Activated CD4-positive, alpha-beta memory T cell treated with anti-CD3 and anti-CD28 coated beads, Interleukin-2, amount 10 ng/mL, durations not matched to agents 7 days and 5 days (primary cell): ENCODE measurements around the gene LAMB2. TPM values are rescaled to one million over a fixed set of nuclear protein-coding genes. Genes with fewer than 3 reads are reported as not detected.

Source experiments
- CTCF ChIA-PET: fragments of 350-600 bp; sonication (Branson Sonifier 250); formaldehyde crosslinking; loops from one replicate; lab custom pipeline; 2021; ENCODE audit warnings: antibody characterized with exemption, inconsistent platforms; lab: Charles Lee
- POLR2A ChIA-PET: fragments of 350-600 bp; sonication (Branson Sonifier 250); formaldehyde crosslinking; loops from one replicate; lab custom pipeline; 2021; ENCODE audit warnings: antibody characterized with exemption; lab: Charles Lee
- DNase-seq: peaks from one replicate; pipeline ENCODE4 v3.0.0-alpha.2; 2020
- H3K27ac Mint-ChIP-seq: one replicate; pipeline ENCODE4 v1.8.0; 2021; ENCODE audit warnings: mild to moderate bottlenecking, mixed read lengths
- H3K27me3 Mint-ChIP-seq: one replicate; pipeline ENCODE4 v1.8.0; 2021; ENCODE audit warnings: mixed read lengths
- H3K36me3 Mint-ChIP-seq: one replicate; pipeline ENCODE4 v1.8.0; 2021; ENCODE audit warnings: low read depth, mixed read lengths
- H3K4me1 Mint-ChIP-seq: one replicate; pipeline ENCODE4 v1.8.0; 2021; ENCODE audit warnings: mixed read lengths
- H3K4me3 Mint-ChIP-seq: one replicate; pipeline ENCODE4 v1.8.0; 2021; ENCODE audit warnings: mild to moderate bottlenecking, mixed read lengths
- H3K9me3 Mint-ChIP-seq: one replicate; pipeline ENCODE4 v1.8.0; 2021; ENCODE audit warnings: mixed read lengths
- total RNA-seq, 2 experiments: library from RNA; stranded (reverse); gene quantifications; one replicate each; pipeline ENCODE4 v1.2.3, GENCODE V29; 2021

Gene LAMB2
- total RNA-seq, 2 experiments from 2014 or later: not detected

DNA sequence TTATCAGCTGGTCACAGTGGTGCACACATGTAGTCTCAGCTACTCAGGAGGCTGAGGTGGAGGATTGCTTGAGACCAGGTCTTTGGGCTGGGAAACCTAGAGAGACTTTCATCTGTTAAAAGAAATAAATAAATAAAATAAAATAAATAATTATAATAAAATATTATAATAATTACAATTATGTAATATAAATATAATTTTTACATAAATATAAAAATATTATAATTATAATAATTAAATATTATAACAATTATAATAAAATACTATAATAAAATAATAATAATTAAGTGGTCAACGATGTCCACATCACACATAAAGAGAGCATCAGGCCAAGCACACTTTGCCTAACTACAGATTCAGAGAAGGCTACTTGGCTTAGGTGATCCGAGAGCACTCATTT is 53.6 kb downstream of the LAMB2 start:
- ChIA-PET POLR2A (interaction anchor here (0.8 to 1.3 kb wide), 2 partner anchors 14 to 50 kb away, joined by 3 to 7 read pairs; partner anchors contain the start of genes IMPDH2 and QRICH1), CTCF (interaction anchor here (0.7 kb wide), 1 partner anchor 122 kb away, joined by 4 read pairs; no protein-coding TSS in a partner anchor)
- Mint-ChIP-seq H3K4me1 (no peaks in the 10 kb centered on the region), H3K9me3 (no peaks in the 10 kb centered on the region), H3K4me3 (no peak overlapping the region), H3K27ac (no peak overlapping the region), H3K36me3 (peaks cover 31% of the 10 kb centered on the region), H3K27me3 (no peaks in the 10 kb centered on the region)
- DNase-seq: no peak

DNA sequence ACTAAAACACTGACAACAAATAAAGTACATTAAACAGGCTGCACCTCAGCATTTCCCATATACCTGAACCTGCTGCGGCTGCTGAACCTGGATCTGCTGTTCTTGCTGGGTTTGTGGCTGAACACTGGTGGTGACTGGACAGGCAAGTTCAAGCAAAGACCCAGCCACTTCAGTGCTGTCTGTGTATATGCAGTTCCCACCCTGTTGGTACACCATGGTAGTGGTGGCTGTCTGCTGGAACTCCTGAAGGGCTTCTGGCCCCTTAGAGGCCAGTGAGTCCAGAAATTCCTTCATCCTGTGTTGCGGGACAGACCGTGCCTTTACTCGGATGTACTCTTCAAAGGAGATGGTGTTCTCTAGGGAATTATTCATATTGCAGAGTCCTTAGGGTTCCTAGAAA is 56.2 kb downstream of the LAMB2 start:
- H3K36me3 Mint-ChIP-seq: peaks cover 46% of the 10 kb centered on the region
- H3K9me3 Mint-ChIP-seq: no peaks in the 10 kb centered on the region
- ChIA-PET POLR2A (interaction anchor here (1.0 kb wide), 1 partner anchor 18 kb away, joined by 4 read pairs; the partner anchor contains the start of gene QRICH1), CTCF (interaction anchor here (0.6 kb wide), 1 partner anchor 368 kb away, joined by 3 read pairs; no protein-coding TSS in a partner anchor)
- H3K4me3 Mint-ChIP-seq: no peak overlapping the region
- no peaks in the 10 kb centered on the region for H3K27me3 Mint-ChIP-seq
- no peaks in the 10 kb centered on the region for H3K4me1 Mint-ChIP-seq
- H3K27ac Mint-ChIP-seq: no peak overlapping the region
- DNase-seq: no peak

DNA sequence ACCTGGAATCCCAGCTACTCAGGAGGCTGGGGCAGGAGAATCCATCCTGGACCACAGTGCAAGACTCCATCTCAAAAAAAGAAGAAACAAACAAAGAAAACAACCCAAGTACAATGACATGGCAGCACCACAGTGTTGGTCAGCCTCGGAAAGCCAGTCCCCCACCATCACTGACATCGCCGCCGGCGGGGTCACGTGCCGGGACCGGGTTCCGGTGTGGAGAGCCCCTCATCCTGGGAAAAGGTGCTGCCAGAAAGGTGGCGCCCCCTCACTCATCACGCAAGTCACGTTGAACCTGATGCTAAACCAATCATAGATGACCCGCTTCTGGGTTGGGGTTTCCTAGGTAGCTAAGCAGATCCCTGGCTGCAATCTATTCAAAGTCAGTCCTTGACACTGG is 56.7 kb downstream of the LAMB2 start:
- peaks cover 49% of the 10 kb centered on the region for H3K36me3 Mint-ChIP-seq
- H3K4me1 Mint-ChIP-seq: no peaks in the 10 kb centered on the region
- no peak overlapping the region for H3K4me3 Mint-ChIP-seq
- H3K9me3 Mint-ChIP-seq: no peaks in the 10 kb centered on the region
- DNase-seq: no peak
- no peaks in the 10 kb centered on the region for H3K27me3 Mint-ChIP-seq
- H3K27ac Mint-ChIP-seq: no peak overlapping the region
- POLR2A ChIA-PET: no interaction called here
- CTCF ChIA-PET: interaction anchor here (0.6 kb wide), 1 partner anchor 369 kb away, joined by 3 read pairs; no protein-coding TSS in a partner anchor

Other genes starting within 250 kb of the LAMB2 start
- gene SLC25A20, start 234.2 kb downstream of the LAMB2 start, total RNA-seq: 10 to 100 TPM; 25.6 to 29.5 TPM
- gene ARIH2, start 214.2 kb downstream of the LAMB2 start, total RNA-seq: 100 to 1,000 TPM; 100 TPM
- gene P4HTM, start 142.8 kb downstream of the LAMB2 start, total RNA-seq: 10 to 100 TPM; 48.4 to 49.9 TPM
- 100 to 1,000 TPM; 135 to 148 TPM for gene WDR6, start 125.7 kb downstream of the LAMB2 start, total RNA-seq
- gene DALRD3, start 114.5 kb downstream of the LAMB2 start, total RNA-seq: 10 to 100 TPM; 21.6 to 24.5 TPM
- 100 to 1,000 TPM in 1 of 2 experiments, 10 to 100 TPM in 1; 98.1 to 108 TPM for gene NDUFAF3, start 110.9 kb downstream of the LAMB2 start, total RNA-seq
- gene IMPDH2, start 103.7 kb downstream of the LAMB2 start, total RNA-seq: 100 to 1,000 TPM; 131 to 133 TPM
- 100 to 1,000 TPM; 136 to 140 TPM for gene QRICH1, start 39.0 kb downstream of the LAMB2 start, total RNA-seq
- gene QARS1, start 28.3 kb downstream of the LAMB2 start, total RNA-seq: 100 to 1,000 TPM; 194 to 212 TPM
- gene USP19, start 12.2 kb downstream of the LAMB2 start, total RNA-seq: 10 to 100 TPM; 61.2 to 61.5 TPM
- 10 to 100 TPM; 19.9 to 20.9 TPM for gene CCDC71, start 33.3 kb upstream of the LAMB2 start, total RNA-seq
- 1 to 10 TPM; 1.2 to 1.4 TPM for gene KLHDC8B, start 38.5 kb upstream of the LAMB2 start, total RNA-seq
- gene C3orf62, start 144.2 kb upstream of the LAMB2 start, total RNA-seq: 1 to 10 TPM; 6.9 to 7.1 TPM
- 10 to 100 TPM; 77.8 to 85.0 TPM for gene USP4, start 207.0 kb upstream of the LAMB2 start, total RNA-seq
- 10 to 100 TPM; 71.5 to 76.8 TPM for gene GPX1, start 225.3 kb upstream of the LAMB2 start, total RNA-seq